Lower leg skin (tissue), 3 donors: ENCODE measurements around the gene BAG3.

Experiments used
- CTCF ChIP-seq, 3 donors: fragments of 450-650 bp; IDR thresholded peaks; one replicate each; pipeline ENCODE4 v1.5.1; 2016; ENCODE audit warnings: antibody characterized with exemption in 3 of 3, mild to moderate bottlenecking in 3 of 3, moderate library complexity in 2 of 3
- POLR2A ChIP-seq, 2 donors: fragments of 450-650 bp; IDR thresholded peaks; one replicate each; pipeline ENCODE4 v1.6.1; 2016 to 2017; ENCODE audit warnings: antibody characterized with exemption in 2 of 2, mild to moderate bottlenecking in 1 of 2, moderate library complexity in 1 of 2

GRCh38 chr10:119679480-119679829, 28.3 kb downstream of the BAG3 start:
- TF ChIP-seq CTCF (IDR thresholded peaks at IDR 0.05) (no peak), POLR2A (IDR thresholded peaks at IDR 0.05) (no peak)
